ENCODE data around the gene GLRA3. TPM values are rescaled to one million over a fixed set of nuclear protein-coding genes. Genes with fewer than 3 reads are reported as not detected.

Gene GLRA3
- total and polyA plus RNA-seq, 10 of the 15 experiments (the other 5 are each of a cell fraction or from before 2014, with no cell fraction given): not detected

GRCh38 chr4:174665799-174666198, 163.2 kb downstream of the GLRA3 start:
- no TSS peak for BruUV-seq (replicated peaks)
- in situ Hi-C loops (cut with MboI): no loop called here
- H3K27ac ChIP-seq (ENCODE audit: control insufficient read depth, insufficient read depth): no peak overlapping the region

More at GRCh38 chr4:174665799-174666198, 163.2 kb downstream of the GLRA3 start:
- H3K4me2 ChIP-seq (ENCODE audit: control insufficient read depth, insufficient read depth): no peak overlapping the region
- H3K27me3 ChIP-seq (replicated peaks in 1 of 2; ENCODE audit: control insufficient read depth in 2 of 2, insufficient read depth in 2 of 2, low read length in 1 of 2): no peaks in the 10 kb centered on the region
- no peaks in the 10 kb centered on the region for H3K4me1 ChIP-seq (ENCODE audit: control insufficient read depth, insufficient read depth, low read length)
- ATAC-seq (no peak), DNase-seq (ENCODE audit: low read depth, low spot score) (no peak), FAIRE-seq (no peak)
- intact Hi-C loops (cut with micrococcal nuclease; ENCODE audit: unreplicated experiment): no loop called here
- H4K20me1 ChIP-seq (ENCODE audit: control insufficient read depth, insufficient read depth): no peaks in the 10 kb centered on the region
- ChIA-PET POLR2A (no interaction called here), SMC1A (ENCODE audit: uncharacterized antibody, unreplicated experiment) (no interaction called here), CTCF (no interaction called here), RAD21 (ENCODE audit: unreplicated experiment) (no interaction called here)
- TF ChIP-seq TARDBP (IDR thresholded peaks at IDR 0.05; ENCODE audit: borderline replicate concordance) (no peak), EZH2 (IDR thresholded peaks at IDR 0.05; ENCODE audit: borderline replicate concordance, control insufficient read depth, low read depth, low read length) (no peak), BCLAF1 (IDR thresholded peaks at IDR 0.05) (no peak), WRNIP1 (IDR thresholded peaks at IDR 0.05; ENCODE audit: borderline replicate concordance, low read depth, low read length) (no peak), RAD21 (IDR thresholded peaks at IDR 0.05; ENCODE audit: insufficient read depth, low read depth, low read length) (no peak), NR2C2 (IDR thresholded peaks at IDR 0.05; ENCODE audit: borderline replicate concordance, control insufficient read depth, insufficient read length, low read depth) (no peak), CEBPB (IDR thresholded peaks at IDR 0.05; ENCODE audit: borderline replicate concordance in 1 of 2, low read depth in 2 of 2, low read length in 2 of 2) (no peak), E4F1 (IDR thresholded peaks at IDR 0.05; ENCODE audit: borderline replicate concordance, partially characterized antibody) (no peak), HCFC1 (IDR thresholded peaks at IDR 0.05; ENCODE audit: low read length) (no peak), BCL3 (IDR thresholded peaks at IDR 0.05; ENCODE audit: borderline replicate concordance, insufficient read depth, low read depth, low read length, poor library complexity, severe bottlenecking) (no peak)
- H3K79me2 ChIP-seq (ENCODE audit: control insufficient read depth, insufficient read depth, low read length): no peaks in the 10 kb centered on the region
- H2AFZ ChIP-seq (ENCODE audit: control insufficient read depth, low read depth, low read length): no peak overlapping the region
- no peaks in the 10 kb centered on the region for H3K9me3 ChIP-seq (replicated peaks; ENCODE audit: control insufficient read depth, insufficient read depth, low read length)
- H3K36me3 ChIP-seq (ENCODE audit: control insufficient read depth in 2 of 2, insufficient read depth in 2 of 2, low read length in 1 of 2): no peaks in the 10 kb centered on the region
- H3K4me3 ChIP-seq: no peak overlapping the region
- no peak overlapping the region for H3K9ac ChIP-seq (ENCODE audit: control insufficient read depth, insufficient read depth, low read length)
